Measurements from ENCODE around the gene CACNA1E. TPM values are rescaled to one million over a fixed set of nuclear protein-coding genes. Genes with fewer than 3 reads are reported as not detected.

Gene CACNA1E
- total RNA-seq, 1 donor from 2014 or later: 0.08 TPM

- TF ChIP-seq, protein P1, sequence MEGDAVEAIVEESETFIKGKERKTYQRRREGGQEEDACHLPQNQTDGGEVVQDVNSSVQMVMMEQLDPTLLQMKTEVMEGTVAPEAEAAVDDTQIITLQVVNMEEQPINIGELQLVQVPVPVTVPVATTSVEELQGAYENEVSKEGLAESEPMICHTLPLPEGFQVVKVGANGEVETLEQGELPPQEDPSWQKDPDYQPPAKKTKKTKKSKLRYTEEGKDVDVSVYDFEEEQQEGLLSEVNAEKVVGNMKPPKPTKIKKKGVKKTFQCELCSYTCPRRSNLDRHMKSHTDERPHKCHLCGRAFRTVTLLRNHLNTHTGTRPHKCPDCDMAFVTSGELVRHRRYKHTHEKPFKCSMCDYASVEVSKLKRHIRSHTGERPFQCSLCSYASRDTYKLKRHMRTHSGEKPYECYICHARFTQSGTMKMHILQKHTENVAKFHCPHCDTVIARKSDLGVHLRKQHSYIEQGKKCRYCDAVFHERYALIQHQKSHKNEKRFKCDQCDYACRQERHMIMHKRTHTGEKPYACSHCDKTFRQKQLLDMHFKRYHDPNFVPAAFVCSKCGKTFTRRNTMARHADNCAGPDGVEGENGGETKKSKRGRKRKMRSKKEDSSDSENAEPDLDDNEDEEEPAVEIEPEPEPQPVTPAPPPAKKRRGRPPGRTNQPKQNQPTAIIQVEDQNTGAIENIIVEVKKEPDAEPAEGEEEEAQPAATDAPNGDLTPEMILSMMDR (IDR thresholded peaks at IDR 0.05; ENCODE audit: insufficient read depth, low read length, poor library complexity, severe bottlenecking): peak; percentile 39
- no peak for DNase-seq (ENCODE audit: low read depth)
- no peak overlapping the region for H3K4me3 ChIP-seq (ENCODE audit: low read depth, low read length)
Observed at GRCh38 chr1:181676269-181676668, 193.0 kb downstream of the CACNA1E start.

GRCh38 chr1:181680332-181680731 lies 197.0 kb downstream of the CACNA1E start:
- no peak for DNase-seq (ENCODE audit: low read depth)
- Histone ChIP-seq H3K4me3 (ENCODE audit: low read depth, low read length) (no peak overlapping the region), H3K36me3 (ENCODE audit: control insufficient read depth, insufficient read depth, low read length) (no peaks in the 10 kb centered on the region), H3K27me3 (ENCODE audit: control insufficient read depth, insufficient read depth, low read length) (peaks cover 2% of the 10 kb centered on the region)
- TF ChIP-seq, protein P1 (IDR thresholded peaks at IDR 0.05; ENCODE audit: insufficient read depth, low read length, poor library complexity, severe bottlenecking): no peak

More at GRCh38 chr1:181676269-181676668, 193.0 kb downstream of the CACNA1E start:
- H3K27me3 ChIP-seq (ENCODE audit: control insufficient read depth, insufficient read depth, low read length): peaks cover 2% of the 10 kb centered on the region
- no peaks in the 10 kb centered on the region for H3K36me3 ChIP-seq (ENCODE audit: control insufficient read depth, insufficient read depth, low read length)

DNA sequence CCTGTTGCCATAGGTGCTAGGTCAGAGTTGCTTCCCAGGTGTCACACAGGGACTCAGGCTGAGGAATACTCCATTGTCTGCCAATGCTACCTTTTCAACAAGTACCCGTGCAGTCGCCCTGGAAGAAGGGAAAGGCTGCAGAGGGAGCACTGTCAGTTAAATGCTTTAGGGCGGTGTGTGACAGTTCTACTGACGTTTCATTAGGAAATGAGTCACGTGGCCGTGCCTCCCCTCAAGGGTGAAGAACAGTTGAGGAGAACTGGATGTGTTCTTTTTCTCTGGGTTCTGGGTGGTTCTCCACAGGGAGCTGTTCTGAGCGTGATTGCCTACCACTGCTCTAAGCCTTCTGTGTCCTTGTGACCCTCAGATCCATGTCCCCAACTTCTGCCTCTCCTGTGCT lies 197.6 kb downstream of the CACNA1E start:
- TF ChIP-seq, protein P1 (IDR thresholded peaks at IDR 0.05; ENCODE audit: insufficient read depth, low read length, poor library complexity, severe bottlenecking): no peak
- H3K36me3 ChIP-seq (ENCODE audit: control insufficient read depth, insufficient read depth, low read length): no peaks in the 10 kb centered on the region
- H3K27me3 ChIP-seq (ENCODE audit: control insufficient read depth, insufficient read depth, low read length): peaks cover 2% of the 10 kb centered on the region
- DNase-seq (ENCODE audit: low read depth): no peak
- no peak overlapping the region for H3K4me3 ChIP-seq (ENCODE audit: low read depth, low read length)

GRCh38 chr1:181685211-181685610 lies 201.9 kb downstream of the CACNA1E start:
- TF ChIP-seq, protein P1 (IDR thresholded peaks at IDR 0.05; ENCODE audit: insufficient read depth, low read length, poor library complexity, severe bottlenecking): no peak

GRCh38 chr1:181701891-181702290 lies 218.6 kb downstream of the CACNA1E start:
- TF ChIP-seq, protein P1 (IDR thresholded peaks at IDR 0.05; ENCODE audit: insufficient read depth, low read length, poor library complexity, severe bottlenecking): no peak
- H3K36me3 ChIP-seq (ENCODE audit: control insufficient read depth, insufficient read depth, low read length): no peaks in the 10 kb centered on the region
- DNase-seq (ENCODE audit: low read depth): no peak
- no peak overlapping the region for H3K4me3 ChIP-seq (ENCODE audit: low read depth, low read length)
- no peaks in the 10 kb centered on the region for H3K27me3 ChIP-seq (ENCODE audit: control insufficient read depth, insufficient read depth, low read length)

More at GRCh38 chr1:181685211-181685610, 201.9 kb downstream of the CACNA1E start:
- H3K4me3 ChIP-seq (ENCODE audit: low read depth, low read length): no peak overlapping the region
- DNase-seq (ENCODE audit: low read depth): no peak
- no peaks in the 10 kb centered on the region for H3K36me3 ChIP-seq (ENCODE audit: control insufficient read depth, insufficient read depth, low read length)
- H3K27me3 ChIP-seq (ENCODE audit: control insufficient read depth, insufficient read depth, low read length): peaks cover under 1% of the 10 kb centered on the region

- TF ChIP-seq, protein P1 (IDR thresholded peaks at IDR 0.05; ENCODE audit: insufficient read depth, low read length, poor library complexity, severe bottlenecking): no peak
- no peak overlapping the region for H3K4me3 ChIP-seq (ENCODE audit: low read depth, low read length)
- no peaks in the 10 kb centered on the region for H3K36me3 ChIP-seq (ENCODE audit: control insufficient read depth, insufficient read depth, low read length)
- no peak for DNase-seq (ENCODE audit: low read depth)
- H3K27me3 ChIP-seq (ENCODE audit: control insufficient read depth, insufficient read depth, low read length): no peaks in the 10 kb centered on the region
Observed at GRCh38 chr1:181704546-181704945, 221.2 kb downstream of the CACNA1E start.
